OCI-LY1 (cell line): ENCODE measurements around the gene FAM110A.

Experiments
- CTCF ChIP-seq: fragments of 200-600 bp; sonication (generic), shearing (Covaris generic); IDR thresholded peaks from 2 replicates; pipeline ENCODE4 v1.5.1; 2017; ENCODE audit warnings: mild to moderate bottlenecking, antibody characterized with exemption, low read length, moderate library complexity, mixed read lengths
- EZH2 ChIP-seq: fragments of 200-600 bp; sonication (generic), shearing (Covaris generic); IDR thresholded peaks from 2 replicates; pipeline ENCODE4 v1.8.0; 2017; ENCODE audit warnings: borderline replicate concordance, mixed run types, mild to moderate bottlenecking, antibody characterized with exemption, low read length, moderate library complexity, mixed read lengths

DNA sequence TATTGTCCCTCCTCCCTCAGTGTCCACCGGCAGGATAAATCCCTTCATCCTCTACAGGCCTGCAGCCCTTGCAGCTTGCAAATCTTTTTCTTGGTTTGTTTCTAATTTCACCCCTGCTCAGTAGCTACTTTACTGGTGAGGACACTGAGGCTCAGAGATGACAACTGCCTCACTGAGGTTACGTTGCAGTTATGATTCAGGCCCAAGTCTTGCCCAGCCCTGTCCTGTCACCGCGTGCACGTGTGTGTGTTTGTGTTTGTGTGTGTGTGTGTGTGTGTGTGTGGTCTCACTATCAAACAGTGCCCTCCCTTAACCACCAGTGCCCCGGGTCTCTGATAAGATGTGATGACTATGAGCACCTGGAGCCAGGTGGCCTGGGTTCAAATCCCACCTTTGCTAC is 21.1 kb downstream of the FAM110A start:
- no peak for TF ChIP-seq CTCF
- TF ChIP-seq EZH2: no peak
